ENCODE measurements around the gene FATE1.

FATE1 gene

GRCh38 chrX:151741606-151742005, 25.8 kb downstream of the FATE1 start:
- DNase-seq (ENCODE audit: low read depth), result no peak
- no peak overlapping the region for H3K4me3 ChIP-seq (ENCODE audit: low read depth, low read length)
- TF ChIP-seq, protein P1, sequence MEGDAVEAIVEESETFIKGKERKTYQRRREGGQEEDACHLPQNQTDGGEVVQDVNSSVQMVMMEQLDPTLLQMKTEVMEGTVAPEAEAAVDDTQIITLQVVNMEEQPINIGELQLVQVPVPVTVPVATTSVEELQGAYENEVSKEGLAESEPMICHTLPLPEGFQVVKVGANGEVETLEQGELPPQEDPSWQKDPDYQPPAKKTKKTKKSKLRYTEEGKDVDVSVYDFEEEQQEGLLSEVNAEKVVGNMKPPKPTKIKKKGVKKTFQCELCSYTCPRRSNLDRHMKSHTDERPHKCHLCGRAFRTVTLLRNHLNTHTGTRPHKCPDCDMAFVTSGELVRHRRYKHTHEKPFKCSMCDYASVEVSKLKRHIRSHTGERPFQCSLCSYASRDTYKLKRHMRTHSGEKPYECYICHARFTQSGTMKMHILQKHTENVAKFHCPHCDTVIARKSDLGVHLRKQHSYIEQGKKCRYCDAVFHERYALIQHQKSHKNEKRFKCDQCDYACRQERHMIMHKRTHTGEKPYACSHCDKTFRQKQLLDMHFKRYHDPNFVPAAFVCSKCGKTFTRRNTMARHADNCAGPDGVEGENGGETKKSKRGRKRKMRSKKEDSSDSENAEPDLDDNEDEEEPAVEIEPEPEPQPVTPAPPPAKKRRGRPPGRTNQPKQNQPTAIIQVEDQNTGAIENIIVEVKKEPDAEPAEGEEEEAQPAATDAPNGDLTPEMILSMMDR (IDR thresholded peaks at IDR 0.05; ENCODE audit: control insufficient read depth, extremely low read depth, insufficient read depth), result no peak

DNA sequence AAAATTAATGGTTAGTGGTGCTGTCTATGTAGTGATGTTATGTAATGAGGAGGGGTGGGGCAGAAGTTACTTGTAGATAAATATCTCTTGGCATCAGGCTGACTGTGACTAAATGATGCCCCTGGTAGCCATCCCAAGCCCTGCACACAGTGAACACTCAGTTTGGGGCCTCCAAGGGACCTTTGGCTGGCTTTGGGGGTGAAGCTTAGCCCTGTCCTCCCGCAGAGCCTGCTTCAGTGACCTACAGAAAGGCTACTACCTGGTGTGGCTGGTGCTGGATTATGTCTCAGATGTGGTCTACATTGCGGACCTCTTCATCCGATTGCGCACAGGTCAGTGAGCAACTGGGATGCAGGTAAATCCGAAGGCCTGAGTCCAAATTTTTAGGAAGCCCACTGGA, 26.5 kb downstream of the FATE1 start:
- H3K4me3 ChIP-seq (ENCODE audit: low read depth, low read length), result no peak overlapping the region
- no peak for DNase-seq (ENCODE audit: low read depth)
- TF ChIP-seq, protein P1 (IDR thresholded peaks at IDR 0.05; ENCODE audit: control insufficient read depth, extremely low read depth, insufficient read depth), result no peak

DNA sequence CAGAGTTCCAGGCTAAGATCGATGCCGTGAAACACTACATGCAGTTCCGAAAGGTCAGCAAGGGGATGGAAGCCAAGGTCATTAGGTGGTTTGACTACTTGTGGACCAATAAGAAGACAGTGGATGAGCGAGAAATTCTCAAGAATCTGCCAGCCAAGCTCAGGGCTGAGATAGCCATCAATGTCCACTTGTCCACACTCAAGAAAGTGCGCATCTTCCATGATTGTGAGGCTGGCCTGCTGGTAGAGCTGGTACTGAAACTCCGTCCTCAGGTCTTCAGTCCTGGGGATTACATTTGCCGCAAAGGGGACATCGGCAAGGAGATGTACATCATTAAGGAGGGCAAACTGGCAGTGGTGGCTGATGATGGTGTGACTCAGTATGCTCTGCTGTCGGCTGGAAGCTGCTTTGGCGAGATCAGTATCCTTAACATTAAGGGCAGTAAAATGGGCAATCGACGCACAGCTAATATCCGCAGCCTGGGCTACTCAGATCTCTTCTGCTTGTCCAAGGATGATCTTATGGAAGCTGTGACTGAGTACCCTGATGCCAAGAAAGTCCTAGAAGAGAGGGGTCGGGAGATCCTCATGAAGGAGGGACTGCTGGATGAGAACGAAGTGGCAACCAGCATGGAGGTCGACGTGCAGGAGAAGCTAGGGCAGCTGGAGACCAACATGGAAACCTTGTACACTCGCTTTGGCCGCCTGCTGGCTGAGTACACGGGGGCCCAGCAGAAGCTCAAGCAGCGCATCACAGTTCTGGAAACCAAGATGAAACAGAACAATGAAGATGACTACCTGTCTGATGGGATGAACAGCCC, 28.0 kb downstream of the FATE1 start:
- DNase-seq (ENCODE audit: low read depth), result no peak
- TF ChIP-seq, protein P1 (IDR thresholded peaks at IDR 0.05; ENCODE audit: control insufficient read depth, extremely low read depth, insufficient read depth), result no peak
- H3K4me3 ChIP-seq (ENCODE audit: low read depth, low read length), result no peak overlapping the region

DNA sequence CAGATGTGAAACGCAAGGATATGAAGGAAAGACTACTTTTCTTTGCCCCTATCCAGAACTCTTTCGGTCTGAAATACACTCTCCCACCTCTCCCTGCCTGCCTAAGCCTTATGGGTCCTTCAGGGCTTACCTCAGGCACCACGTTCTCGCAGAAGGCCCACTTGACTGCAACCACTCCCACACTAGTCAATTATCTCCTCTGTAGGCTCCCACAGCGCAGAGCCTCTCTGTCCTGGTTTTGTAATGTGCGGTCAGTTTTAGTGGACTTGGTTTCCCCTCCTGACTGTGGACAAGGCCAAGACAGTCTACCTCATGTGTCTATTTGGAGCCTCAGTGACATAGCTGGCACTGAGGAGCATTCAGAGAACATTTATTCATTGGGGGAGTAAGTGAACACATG, 29.8 kb downstream of the FATE1 start:
- no peak overlapping the region for H3K4me3 ChIP-seq (ENCODE audit: low read depth, low read length)
- no peak for DNase-seq (ENCODE audit: low read depth)
- TF ChIP-seq, protein P1 (IDR thresholded peaks at IDR 0.05; ENCODE audit: control insufficient read depth, extremely low read depth, insufficient read depth), result no peak

GRCh38 chrX:151746502-151746901, 30.7 kb downstream of the FATE1 start:
- TF ChIP-seq, protein P1 (IDR thresholded peaks at IDR 0.05; ENCODE audit: control insufficient read depth, extremely low read depth, insufficient read depth), result no peak
- H3K4me3 ChIP-seq (ENCODE audit: low read depth, low read length), result no peak overlapping the region
- no peak for DNase-seq (ENCODE audit: low read depth)

DNA sequence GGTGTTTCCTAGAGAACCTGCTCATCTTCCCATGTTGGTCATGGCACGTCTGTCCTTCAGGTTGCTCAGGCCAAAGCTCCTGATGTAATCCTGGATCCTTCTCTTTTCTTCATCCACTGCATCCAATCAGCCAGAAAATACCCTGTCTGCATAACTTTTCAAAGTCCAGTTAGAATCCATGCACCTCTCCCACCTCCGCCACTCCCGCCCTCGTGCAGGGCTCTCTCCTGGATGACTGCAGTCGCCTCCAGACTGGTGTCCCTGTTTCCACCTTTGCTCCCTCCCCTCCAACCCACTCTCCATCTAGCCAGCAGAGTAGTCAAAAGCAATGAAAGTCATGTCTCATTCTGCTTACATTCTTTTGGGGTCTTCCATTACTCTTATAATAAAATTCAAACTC, 34.7 kb downstream of the FATE1 start:
- TF ChIP-seq, protein P1 (IDR thresholded peaks at IDR 0.05; ENCODE audit: control insufficient read depth, extremely low read depth, insufficient read depth), result no peak
- DNase-seq (ENCODE audit: low read depth), result no peak
- H3K4me3 ChIP-seq (ENCODE audit: low read depth, low read length), result no peak overlapping the region

DNA sequence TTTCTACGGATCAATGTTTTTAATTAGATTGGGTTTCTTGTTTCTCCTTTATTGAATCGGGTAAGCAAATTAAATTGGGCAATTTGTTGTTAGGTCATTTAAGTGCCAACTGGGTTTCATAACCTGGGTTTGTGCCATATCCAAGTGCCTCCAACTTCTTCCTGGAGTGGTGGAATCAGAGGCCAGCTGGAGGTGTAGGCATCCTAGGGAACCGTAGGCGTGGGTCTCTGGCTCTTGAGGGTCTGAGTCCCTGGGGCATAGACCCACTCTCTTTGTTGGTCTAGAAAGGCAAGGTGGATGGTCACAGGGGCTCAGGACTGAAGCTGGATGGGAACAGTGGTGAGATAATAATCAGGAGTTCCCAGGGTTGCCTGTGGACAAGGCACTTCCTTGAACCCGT, 37.0 kb downstream of the FATE1 start:
- DNase-seq (ENCODE audit: low read depth), result no peak
- H3K4me3 ChIP-seq (ENCODE audit: low read depth, low read length), result no peak overlapping the region
- TF ChIP-seq, protein P1 (IDR thresholded peaks at IDR 0.05; ENCODE audit: control insufficient read depth, extremely low read depth, insufficient read depth), result no peak
